ENCODE results near the gene HTT-AS.

GRCh38 chr4:3043282-3044020 lies 30.9 kb downstream of the HTT-AS start:
- TF ChIP-seq CTCF (IDR thresholded peaks at IDR 0.05) (no peak), POLR2AphosphoS5 (IDR thresholded peaks at IDR 0.05) (no peak), POLR2A (IDR thresholded peaks at IDR 0.05) (no peak)
